ENCODE data around the gene PSG2. TPM values are rescaled to one million over a fixed set of nuclear protein-coding genes. Genes with fewer than 3 reads are reported as not detected.
"Not testable (repeated sequence)": the region's sequence is repeated elsewhere in the genome, so short reads cannot be mapped to it uniquely, and the experiment has no call there.

Gene PSG2
- total and polyA plus RNA-seq, 8 donors, result not detected

GRCh38 chr19:43084196-43084832 is 1.8 kb upstream of the PSG2 start:
- H3K4me3 ChIP-seq; FAIRE-seq; H3K4me1 ChIP-seq; H3K9me3 ChIP-seq; intact Hi-C loops (cut with DNase I); ATAC-seq; H3K36me3 ChIP-seq; H3K27ac ChIP-seq; H3K27me3 ChIP-seq: not testable (repeated sequence)
- 34 to 46% methylated on average over 12 of the region's 12 CpGs for WGBS, 2 donors
- peak in 1 of 4 donors; percentile 26 for TF ChIP-seq CTCF (IDR thresholded peaks at IDR 0.05)
- DNase-seq, result peak in 2 of 6 donors; percentile 26 to 36

- H3K36me3 ChIP-seq; H3K4me3 ChIP-seq; H3K4me1 ChIP-seq; FAIRE-seq; intact Hi-C loops (cut with DNase I); H3K27me3 ChIP-seq; H3K9me3 ChIP-seq; H3K27ac ChIP-seq; ATAC-seq: not testable (repeated sequence)
- 85 to 92% methylated on average over 9 of the region's 9 CpGs for WGBS, 2 donors
- DNase-seq, result peak in 1 of 6 donors; percentile 43
Observed at GRCh38 chr19:43083721-43084120, 1.2 kb upstream of the PSG2 start.

GRCh38 chr19:43078311-43078710 is 4.2 kb downstream of the PSG2 start:
- H3K9me3 ChIP-seq, result no peaks in the 10 kb centered on the region
- ATAC-seq (no peak), DNase-seq (no peak), FAIRE-seq (no peak)
- 62 to 64% methylated on average over 4 of the region's 4 CpGs for WGBS, 2 donors
- no peaks in the 10 kb centered on the region for H3K4me1 ChIP-seq
- no peak for TF ChIP-seq CTCF (IDR thresholded peaks at IDR 0.05)
- intact Hi-C loops (cut with DNase I), result no loop called here
- H3K36me3 ChIP-seq, result no peaks in the 10 kb centered on the region
- H3K27me3 ChIP-seq, result no peaks in the 10 kb centered on the region
- H3K27ac ChIP-seq, result no peak overlapping the region
- H3K4me3 ChIP-seq, result no peak overlapping the region

GRCh38 chr19:43077881-43078280 is 4.6 kb downstream of the PSG2 start:
- H3K36me3 ChIP-seq; DNase-seq; H3K27ac ChIP-seq; FAIRE-seq; H3K9me3 ChIP-seq; H3K4me1 ChIP-seq; H3K4me3 ChIP-seq; H3K27me3 ChIP-seq; intact Hi-C loops (cut with DNase I); ATAC-seq: not testable (repeated sequence)
- WGBS, 2 donors, result 62 to 70% methylated on average over 4 of the region's 4 CpGs

GRCh38 chr19:43062418-43062817 is 20.1 kb downstream of the PSG2 start:
- H3K36me3 ChIP-seq; H3K27ac ChIP-seq; intact Hi-C loops (cut with DNase I); H3K27me3 ChIP-seq; FAIRE-seq; H3K4me3 ChIP-seq; H3K4me1 ChIP-seq; DNase-seq; ATAC-seq; H3K9me3 ChIP-seq: not testable (repeated sequence)
- 45 to 53% methylated on average over 3 of the region's 3 CpGs for WGBS, 2 donors

- DNase-seq; H3K27me3 ChIP-seq; intact Hi-C loops (cut with DNase I); FAIRE-seq; ATAC-seq; H3K4me1 ChIP-seq; H3K27ac ChIP-seq; H3K36me3 ChIP-seq; H3K9me3 ChIP-seq; H3K4me3 ChIP-seq: not testable (repeated sequence)
- WGBS, 2 donors, result 43 to 65% methylated on average over 3 of the region's 3 CpGs
Observed at GRCh38 chr19:43061326-43061725, 21.2 kb downstream of the PSG2 start.

- H3K36me3 ChIP-seq; H3K9me3 ChIP-seq; H3K4me3 ChIP-seq; FAIRE-seq; DNase-seq; intact Hi-C loops (cut with DNase I); ATAC-seq; H3K27me3 ChIP-seq; H3K4me1 ChIP-seq; H3K27ac ChIP-seq: not testable (repeated sequence)
- WGBS, 2 donors, result 39 to 40% methylated on average over 3 of the region's 3 CpGs
Observed at GRCh38 chr19:43060254-43060653, 22.2 kb downstream of the PSG2 start.

- WGBS, 2 donors, result 40 to 41% methylated on average over 2 of the region's 2 CpGs
- FAIRE-seq; H3K27ac ChIP-seq; intact Hi-C loops (cut with DNase I); ATAC-seq; H3K4me1 ChIP-seq; H3K36me3 ChIP-seq; H3K4me3 ChIP-seq; H3K9me3 ChIP-seq; H3K27me3 ChIP-seq; DNase-seq: not testable (repeated sequence)
Observed at GRCh38 chr19:43059482-43059881, 23.0 kb downstream of the PSG2 start.

GRCh38 chr19:43058440-43058839 is 24.1 kb downstream of the PSG2 start:
- H3K36me3 ChIP-seq; H3K9me3 ChIP-seq; FAIRE-seq; ATAC-seq; H3K4me3 ChIP-seq; intact Hi-C loops (cut with DNase I); H3K27ac ChIP-seq; H3K4me1 ChIP-seq; DNase-seq; H3K27me3 ChIP-seq: not testable (repeated sequence)
- 10 to 15% methylated on average over 2 of the region's 2 CpGs for WGBS, 2 donors

- H3K4me3 ChIP-seq; H3K27me3 ChIP-seq; intact Hi-C loops (cut with DNase I); ATAC-seq; H3K36me3 ChIP-seq; H3K4me1 ChIP-seq; DNase-seq; FAIRE-seq; H3K27ac ChIP-seq; H3K9me3 ChIP-seq: not testable (repeated sequence)
- WGBS, 2 donors, result 52 to 81% methylated on average over 3 of the region's 3 CpGs
Observed at GRCh38 chr19:43047966-43048365, 34.5 kb downstream of the PSG2 start.

GRCh38 chr19:43046578-43046977 is 35.9 kb downstream of the PSG2 start:
- FAIRE-seq, DNase-seq: not testable (repeated sequence)

More at GRCh38 chr19:43046578-43046977, 35.9 kb downstream of the PSG2 start:
- H3K4me1 ChIP-seq; H3K9me3 ChIP-seq; H3K4me3 ChIP-seq; intact Hi-C loops (cut with DNase I); H3K27me3 ChIP-seq; H3K27ac ChIP-seq; H3K36me3 ChIP-seq; ATAC-seq: not testable (repeated sequence)
- WGBS, 2 donors, result 50 to 70% methylated on average over 2 of the region's 2 CpGs

All from pancreas (tissue), 10 donors.